CD4-positive, alpha-beta T cell treated with Interferon alpha-2 for 1 hour (primary cell): ENCODE results near the gene SLC25A22.

Source experiments
- DNase-seq, 2 donors: peaks; one replicate each; pipeline ENCODE4 v3.0.0-alpha.2; 2020 to 2022

The SLC25A22 gene

GRCh38 chr11:821512-822371 lies 23.7 kb upstream of the SLC25A22 start:
- DNase-seq, result peak in 1 of 2 donors; percentile 35

- peak in 1 of 2 donors; percentile 58 for DNase-seq
These were observed 22.8 kb upstream of the SLC25A22 start for GRCh38 chr11:820655-821511.

- peak; percentile 95 to 96 for DNase-seq
These were observed 22.0 kb upstream of the SLC25A22 start for GRCh38 chr11:819943-820649.

- DNase-seq, result peak; percentile 92 to 95
These were observed 21.2 kb upstream of the SLC25A22 start for GRCh38 chr11:819129-819931.

- no peak for DNase-seq
These were observed 20.5 kb upstream of the SLC25A22 start, which contains the start of gene PNPLA2 for GRCh38 chr11:818396-819128. TSS of gene PNPLA2 (plus strand) at chr11:818914. CDS start at chr11:819719, 805 bp downstream.

GRCh38 chr11:816433-816779 lies 18.3 kb upstream of the SLC25A22 start:
- no peak for DNase-seq

- no peak for DNase-seq
These were observed 17.8 kb upstream of the SLC25A22 start for GRCh38 chr11:815675-816432.

- no peak for DNase-seq
These were observed 15.5 kb upstream of the SLC25A22 start for GRCh38 chr11:813456-814096.

GRCh38 chr11:813072-813455 lies 15.0 kb upstream of the SLC25A22 start:
- no peak for DNase-seq

- no peak for DNase-seq
These were observed 14.3 kb upstream of the SLC25A22 start for GRCh38 chr11:812390-812789.

- DNase-seq, result no peak
These were observed 13.6 kb upstream of the SLC25A22 start for GRCh38 chr11:811446-812245.

- DNase-seq, result no peak
These were observed 12.0 kb upstream of the SLC25A22 start for GRCh38 chr11:810040-810567.

- peak; percentile 96 to 97 for DNase-seq
These were observed 11.4 kb upstream of the SLC25A22 start, which contains the start of gene RPLP2 for GRCh38 chr11:809287-810039. TSS of gene RPLP2 (plus strand) at chr11:809967. CDS start at chr11:810235, 268 bp downstream.

GRCh38 chr11:808427-809286 lies 10.6 kb upstream of the SLC25A22 start:
- peak in 1 of 2 donors; percentile 69 for DNase-seq

- DNase-seq, result no peak
These were observed 6.5 kb upstream of the SLC25A22 start for GRCh38 chr11:804599-804964.

GRCh38 chr11:803770-804598 lies 5.9 kb upstream of the SLC25A22 start:
- no peak for DNase-seq

- no peak for DNase-seq
These were observed 5.3 kb upstream of the SLC25A22 start for GRCh38 chr11:803467-803742.
